ENCODE measurements around the gene FGF6.

DNA sequence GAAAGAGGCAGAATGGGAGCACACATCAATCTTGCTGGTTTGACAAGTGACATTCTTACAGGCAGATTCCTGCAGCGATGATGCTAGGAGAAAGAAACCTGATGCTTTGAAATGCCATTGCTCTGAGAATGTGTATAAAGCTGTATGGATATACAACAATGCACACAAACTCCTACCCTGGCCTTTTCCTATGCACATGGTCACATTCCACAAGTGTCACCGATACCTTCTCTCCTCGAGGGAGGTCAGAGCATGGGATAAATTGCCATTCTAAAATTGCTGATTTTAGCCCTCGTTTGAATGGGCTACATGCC, 11.9 kb downstream of the FGF6 start:
- TF ChIP-seq CTCF (IDR thresholded peaks at IDR 0.05) (no peak), POLR2A (IDR thresholded peaks at IDR 0.05) (no peak)

All from esophagus squamous epithelium (tissue), 4 donors.